Inflammatory macrophage treated with lipopolysaccharide for 4 hours (primary cell): Measurements from ENCODE around the gene BCL11B.
A peak's percentile ranks its signal among the peaks of the same experiment; 100 is the strongest.

ENCODE experiments used
- DNase-seq: peaks from one replicate; pipeline ENCODE4 v3.0.0-alpha.2; 2020

BCL11B gene

DNA sequence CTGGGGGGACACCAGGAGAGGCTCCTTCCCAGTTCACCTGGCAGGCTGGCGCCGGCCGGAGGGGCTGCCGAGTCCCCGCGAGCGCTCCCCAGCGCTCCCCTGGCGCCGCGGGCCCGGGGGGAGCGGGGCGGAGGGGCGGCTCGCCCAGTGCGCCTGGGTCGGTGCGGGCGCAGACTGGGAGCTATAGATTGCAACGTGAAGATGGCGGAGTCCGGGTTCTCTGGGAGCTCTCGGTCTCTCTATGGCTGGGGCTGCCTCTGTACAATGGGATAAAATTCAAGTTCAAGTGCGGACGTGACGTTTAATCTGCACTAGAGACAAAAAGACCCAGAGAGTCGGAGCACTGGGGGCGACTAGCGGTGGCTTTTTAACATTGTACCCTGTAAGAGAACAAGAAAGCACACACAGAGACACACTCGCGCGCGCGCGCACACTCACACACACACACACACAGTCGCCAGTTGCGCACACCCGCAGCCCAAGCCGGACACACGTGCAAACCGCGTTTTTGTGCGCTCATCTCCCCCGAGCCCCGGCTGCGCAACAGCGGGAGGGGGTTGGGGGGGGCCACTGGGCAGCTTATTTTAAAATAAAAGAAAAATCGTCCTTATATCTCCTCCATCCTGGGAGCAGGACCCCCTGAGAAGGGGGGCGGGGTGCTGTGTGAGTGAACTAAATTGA is at the start of gene BCL11B:
Gene BCL11B, minus strand, starts transcription at position 247 of the 681 bp plus-strand sequence. CDS start 979 bp downstream, outside the sequence.
- DNase-seq, result peak; percentile 13

DNA sequence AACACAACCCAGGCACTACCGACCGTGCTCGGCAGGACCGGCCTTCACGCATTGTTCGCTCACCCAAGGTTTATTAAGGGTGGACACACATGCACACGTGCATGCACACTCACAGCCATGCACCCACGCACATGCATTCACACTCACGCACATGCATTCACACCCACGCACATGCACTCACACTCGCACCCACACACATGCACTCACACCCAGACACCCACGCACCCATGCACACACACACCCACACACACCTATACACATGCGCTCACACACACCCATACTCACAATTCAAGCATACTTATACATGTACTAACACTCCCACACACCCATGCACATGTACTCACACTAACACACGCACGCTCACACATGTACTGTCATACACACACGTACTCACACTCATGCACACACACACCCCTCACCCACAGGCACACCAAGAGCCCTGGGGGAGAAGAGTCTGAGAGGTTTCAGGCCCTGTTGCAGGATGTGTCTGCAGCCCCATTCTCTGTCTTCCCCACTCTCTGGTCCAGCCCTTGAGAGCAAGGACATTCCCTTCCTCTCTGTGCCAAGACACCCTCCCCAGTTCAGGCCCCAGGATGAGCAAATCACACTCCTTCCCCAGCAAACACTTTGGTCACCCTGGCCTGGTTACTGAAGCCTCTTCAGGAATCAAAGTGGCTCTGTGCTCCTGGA is 49.4 kb upstream of the BCL11B start:
- no peak for DNase-seq

GRCh38 chr14:99320621-99321235 is 48.7 kb upstream of the BCL11B start:
- no peak for DNase-seq

DNA sequence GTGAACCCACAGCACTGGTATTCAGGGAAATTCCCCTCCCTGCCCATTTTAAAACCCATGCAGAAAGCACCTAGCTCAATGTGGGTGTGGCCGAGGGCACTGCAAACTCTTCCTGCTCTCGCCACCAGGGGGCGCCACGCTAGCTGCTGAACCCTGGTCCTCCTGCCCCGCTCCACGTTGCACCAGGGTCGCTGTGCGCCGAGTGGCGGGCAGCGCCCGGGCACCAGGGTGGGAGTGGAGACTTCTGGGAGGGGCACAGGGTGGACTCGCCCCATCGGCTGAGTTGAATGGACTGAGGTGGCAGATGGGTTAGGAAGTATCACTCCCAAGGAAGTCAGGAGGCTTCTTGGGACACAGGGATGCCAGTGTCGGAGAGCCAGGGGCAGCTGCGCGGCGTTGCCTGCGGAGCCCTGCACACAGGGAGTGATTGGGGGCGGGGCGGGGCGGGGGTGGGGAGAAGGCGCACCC is 48.1 kb upstream of the BCL11B start:
- DNase-seq, result peak; percentile 36

GRCh38 chr14:99318959-99319295 is 46.9 kb upstream of the BCL11B start:
- DNase-seq, result no peak

GRCh38 chr14:99318091-99318958 is 46.3 kb upstream of the BCL11B start:
- no peak for DNase-seq

GRCh38 chr14:99317231-99318090 is 45.5 kb upstream of the BCL11B start:
- no peak for DNase-seq

DNA sequence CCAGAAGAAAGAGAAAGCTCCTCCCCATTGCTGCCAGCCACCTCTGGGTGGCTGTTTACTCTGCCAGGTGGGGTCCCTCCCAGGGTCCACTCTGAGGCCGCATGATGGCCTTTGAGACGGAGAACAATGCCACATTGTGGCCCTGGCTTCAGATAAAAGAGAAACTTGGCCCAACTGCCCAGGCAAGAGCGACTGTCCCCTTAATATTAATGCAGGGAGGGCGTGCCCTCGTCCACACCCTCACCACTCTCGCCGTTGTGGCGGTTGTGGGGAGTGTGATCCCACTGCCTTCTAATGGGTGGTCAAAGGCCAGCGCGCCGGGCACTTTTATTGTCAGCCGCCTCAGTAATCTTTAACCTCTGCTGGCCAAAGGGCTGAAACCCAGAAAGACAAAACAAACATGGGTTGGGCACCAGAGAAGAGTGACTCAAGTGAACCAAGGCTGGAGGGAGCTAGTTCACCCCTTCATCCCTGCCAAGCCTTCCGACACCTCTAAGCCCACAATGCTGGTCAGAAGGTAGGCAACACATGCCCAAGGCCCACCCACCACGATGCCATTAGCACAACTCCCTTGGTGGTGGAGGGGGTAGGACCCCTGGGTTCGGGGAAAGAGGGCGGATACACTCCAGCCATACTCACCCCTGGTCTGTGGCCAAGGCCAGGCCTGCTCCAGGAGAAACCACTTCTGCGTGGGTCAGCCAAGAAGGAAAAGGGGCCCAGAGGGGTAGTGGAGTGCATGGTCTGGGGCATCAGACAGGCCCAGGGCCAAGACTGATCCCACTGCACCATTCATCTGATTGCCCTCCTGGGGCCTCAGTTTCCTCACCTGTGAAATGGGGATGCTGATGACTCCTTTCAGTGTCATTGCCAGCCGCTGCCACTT is 44.5 kb upstream of the BCL11B start:
- DNase-seq, result no peak

DNA sequence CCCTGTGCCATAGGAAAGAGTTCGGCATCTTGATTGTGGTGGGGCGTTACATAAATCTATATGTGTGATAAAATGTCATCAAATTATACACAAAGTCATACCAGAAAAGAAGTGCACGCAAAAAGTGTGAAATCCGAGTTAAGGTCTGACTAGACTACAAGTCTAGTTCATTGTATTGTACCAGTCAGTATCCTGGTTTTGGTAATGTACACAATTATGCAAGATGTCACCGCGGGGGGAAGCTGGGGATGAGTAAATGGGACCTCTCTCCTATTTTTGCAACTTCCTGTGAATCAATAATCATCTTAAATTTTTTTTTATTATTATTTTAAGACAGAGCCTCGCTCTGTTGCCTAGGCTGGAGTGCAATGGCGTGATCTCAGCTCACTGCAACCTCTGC is 43.2 kb upstream of the BCL11B start:
- DNase-seq, result peak; percentile 40

DNA sequence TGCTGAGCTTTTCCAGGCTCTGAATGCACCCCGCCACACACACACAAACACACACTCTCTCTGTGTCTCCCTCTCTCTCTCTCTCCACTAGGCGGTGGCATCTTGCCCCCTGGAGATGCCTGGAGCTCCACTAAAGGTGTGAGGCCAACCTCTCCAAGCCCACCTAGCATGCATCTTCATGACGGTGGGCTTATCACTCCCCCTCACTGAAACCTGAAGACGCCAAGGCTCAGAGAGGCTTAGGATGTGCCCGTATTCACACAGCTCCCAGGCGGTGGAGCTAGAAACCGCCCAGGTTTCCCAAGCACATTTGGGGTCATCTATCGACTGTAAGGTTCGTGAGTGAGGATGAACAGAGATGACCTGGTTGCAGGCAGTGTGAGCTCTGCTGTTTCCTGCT is 42.6 kb upstream of the BCL11B start:
- DNase-seq, result no peak

- DNase-seq, result no peak
These were observed 41.2 kb upstream of the BCL11B start for GRCh38 chr14:99313234-99313633.

DNA sequence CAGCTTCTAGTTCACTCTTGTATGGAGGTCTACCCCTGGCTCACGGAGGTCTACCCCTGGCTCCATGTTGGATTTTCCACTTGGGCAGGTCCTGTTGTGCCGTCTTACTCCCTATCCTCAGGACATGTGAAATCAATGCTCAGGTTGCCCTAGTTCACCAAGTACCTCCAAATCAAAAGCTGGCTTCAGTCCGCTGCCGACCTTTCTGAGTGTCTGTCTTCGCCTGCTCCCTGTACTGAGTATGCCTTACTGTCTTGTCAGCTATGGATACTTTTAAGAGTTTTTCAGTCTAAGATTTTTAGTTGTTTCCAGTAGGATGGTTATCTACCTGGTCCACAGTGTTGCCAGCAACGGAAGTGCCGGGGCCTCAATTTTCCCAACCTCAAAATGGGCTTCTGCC is 40.1 kb upstream of the BCL11B start:
- DNase-seq, result no peak

DNA sequence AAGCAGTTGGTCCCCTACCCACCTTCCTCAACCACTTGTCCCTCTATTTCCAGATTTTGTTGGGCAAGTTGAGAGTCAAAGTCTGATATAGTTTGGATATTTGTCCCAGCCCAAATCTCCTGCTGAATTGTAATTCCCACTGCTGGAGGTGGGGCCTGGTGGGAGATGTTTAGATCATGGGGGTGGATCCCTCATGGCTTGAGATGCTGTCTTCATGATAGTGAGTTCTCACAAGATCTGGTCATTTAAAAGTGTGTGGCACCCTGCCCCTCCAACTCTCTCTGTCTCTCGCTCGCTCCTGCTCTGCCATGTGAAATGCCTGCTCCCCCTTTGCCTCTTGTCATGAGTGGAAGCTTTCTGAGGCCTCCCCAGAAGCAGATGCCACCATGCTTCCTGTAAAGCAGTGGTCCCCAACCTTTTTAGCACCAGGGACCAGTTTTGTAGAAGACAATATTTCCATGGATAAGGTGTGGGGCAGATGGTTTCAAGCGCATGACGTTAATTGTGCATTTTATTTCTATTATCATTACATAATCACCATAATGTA is 37.3 kb upstream of the BCL11B start:
- DNase-seq, result no peak

GRCh38 chr14:99304208-99304607 is 32.2 kb upstream of the BCL11B start:
- no peak for DNase-seq

DNA sequence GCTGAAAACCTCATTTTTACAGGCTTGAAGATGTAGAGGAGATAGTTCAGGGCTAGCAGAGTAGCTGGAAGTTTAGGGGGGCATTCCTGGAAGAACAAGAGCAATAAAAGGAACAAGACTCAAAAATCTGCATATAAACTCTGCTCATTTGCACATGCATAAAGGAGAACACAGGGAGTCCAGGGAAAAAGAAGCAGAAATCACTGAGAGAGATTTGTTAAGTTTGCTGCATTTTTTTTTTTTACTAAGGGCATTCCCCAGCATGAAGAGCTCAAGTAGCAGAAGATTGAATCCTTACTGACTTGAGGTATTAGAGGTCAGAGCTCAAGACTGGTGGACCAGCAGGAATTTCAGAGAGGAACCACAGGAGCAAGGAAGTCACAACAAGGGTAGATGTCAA is 28.2 kb upstream of the BCL11B start:
- DNase-seq, result no peak

- no peak for DNase-seq
These were observed 24.5 kb upstream of the BCL11B start for GRCh38 chr14:99296517-99296916.

DNA sequence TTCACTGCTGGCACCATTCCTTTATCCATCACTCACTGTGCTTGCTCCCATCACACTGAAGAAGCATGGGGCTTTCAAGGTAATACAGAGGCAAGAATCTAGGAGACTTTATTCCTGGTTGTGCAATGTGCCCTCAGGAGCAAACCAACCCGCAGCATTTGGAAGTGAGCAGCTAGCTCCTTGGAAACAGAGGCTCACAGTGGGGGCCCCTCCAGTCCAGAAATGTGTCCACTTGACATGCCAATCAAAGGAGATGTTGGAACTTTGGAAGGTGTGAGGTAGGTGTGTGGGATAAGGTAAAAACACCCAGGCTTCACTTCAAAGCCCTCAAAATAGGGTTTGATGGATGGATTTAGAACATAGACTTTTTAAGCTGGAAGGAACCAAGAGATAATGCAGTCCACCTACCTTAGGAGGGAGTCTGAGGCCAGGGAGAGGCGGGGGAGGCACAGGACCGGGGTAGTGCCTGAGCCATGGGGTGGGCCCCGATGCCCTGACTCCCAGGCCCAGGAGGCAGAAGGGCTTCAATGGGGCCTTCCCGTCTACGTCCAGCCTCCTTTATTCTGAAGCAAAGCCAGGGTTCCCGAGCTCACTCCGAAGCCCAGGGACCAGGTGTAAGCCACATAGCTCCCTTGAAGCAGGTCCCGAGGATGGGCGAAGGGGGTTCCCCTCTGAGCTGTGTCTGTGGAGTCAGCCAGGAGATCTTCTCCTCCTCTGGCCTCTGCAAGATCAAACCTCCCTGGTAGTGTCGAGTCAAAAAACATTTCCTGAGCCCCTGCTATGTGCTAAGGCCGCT is 17.6 kb upstream of the BCL11B start:
- DNase-seq, result no peak

DNA sequence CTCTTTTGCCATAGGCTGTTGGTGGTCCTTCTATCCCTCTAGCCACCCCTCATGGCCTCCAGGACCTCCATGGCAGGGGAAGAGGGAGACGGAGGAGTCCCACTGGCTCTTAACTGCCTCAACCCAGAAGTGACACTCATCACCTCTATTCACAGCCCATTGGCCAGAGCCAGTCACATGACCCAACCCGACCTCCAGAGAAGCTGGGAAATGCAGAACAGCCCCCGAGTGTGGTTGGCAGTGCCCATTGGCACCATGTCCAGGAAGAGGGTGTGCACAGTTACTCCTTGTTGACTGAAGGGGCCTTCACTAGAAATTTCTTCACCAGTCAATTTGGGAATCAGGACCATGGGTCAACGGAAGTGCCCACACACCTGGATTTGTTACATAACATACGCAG is 17.0 kb upstream of the BCL11B start:
- DNase-seq, result no peak

GRCh38 chr14:99287269-99287942 is 15.4 kb upstream of the BCL11B start:
- no peak for DNase-seq
